HEK293T (cell line): Measurements from ENCODE around the gene DEPP1.

Experiments
- CTCF ChIA-PET: fragments of 350-600 bp; formaldehyde crosslinking; extraction: SDS; loops from one replicate; lab custom pipeline; 2021; ENCODE audit warnings: antibody characterized with exemption, inconsistent platforms; lab: Yijun Ruan, JAX
- POLR2A ChIA-PET: fragments of 350-600 bp; formaldehyde crosslinking; extraction: SDS; loops from one replicate; lab custom pipeline; 2020; ENCODE audit warnings: antibody characterized with exemption, inconsistent platforms; lab: Yijun Ruan, JAX
- DNase-seq: peaks from one replicate; pipeline ENCODE4 v3.0.0; 2012; ENCODE audit warnings: mixed read lengths; ENCODE audit errors: extremely low spot score
- ARNT ChIP-seq: fragments of 450-650 bp; IDR thresholded peaks from 2 replicates; pipeline ENCODE4 v1.6.1; 2017; ENCODE audit warnings: mild to moderate bottlenecking
- BHLHE40 ChIP-seq: fragments of 450-650 bp; IDR thresholded peaks from 2 replicates; pipeline ENCODE4 v1.6.1; 2016; ENCODE audit warnings: mild to moderate bottlenecking, moderate library complexity, borderline replicate concordance
- CTBP1 ChIP-seq: fragments of 450-650 bp; IDR thresholded peaks from 2 replicates; pipeline ENCODE4 v1.6.1; 2016; ENCODE audit warnings: borderline replicate concordance
- ELF4 ChIP-seq: fragments of 450-650 bp; IDR thresholded peaks from 2 replicates; pipeline ENCODE4 v1.6.1; 2017; ENCODE audit warnings: antibody characterized with exemption
- FOXA1 ChIP-seq: fragments of 450-650 bp; IDR thresholded peaks from 2 replicates; pipeline ENCODE4 v1.6.1; 2016; ENCODE audit warnings: mild to moderate bottlenecking
- FOXK2 ChIP-seq: fragments of 450-650 bp; IDR thresholded peaks from 2 replicates; pipeline ENCODE4 v1.6.1; 2016; ENCODE audit warnings: mild to moderate bottlenecking
- FOXM1 ChIP-seq: fragments of 450-650 bp; IDR thresholded peaks from 2 replicates; pipeline ENCODE4 v1.6.1; 2017; ENCODE audit warnings: mild to moderate bottlenecking, borderline replicate concordance
- HDGF ChIP-seq: fragments of 450-650 bp; IDR thresholded peaks from 2 replicates; pipeline ENCODE4 v1.6.1; 2017; ENCODE audit warnings: antibody characterized with exemption, borderline replicate concordance
- L3MBTL2 ChIP-seq: fragments of 450-650 bp; conservative IDR thresholded peaks from 2 replicates; pipeline ENCODE4 v1.6.1; 2016; ENCODE audit warnings: mild to moderate bottlenecking
- LEF1 ChIP-seq: fragments of 450-650 bp; IDR thresholded peaks from 2 replicates; pipeline ENCODE4 v1.6.1; 2017; ENCODE audit warnings: mild to moderate bottlenecking, borderline replicate concordance
- NFRKB ChIP-seq: fragments of 450-650 bp; IDR thresholded peaks from 2 replicates; pipeline ENCODE4 v1.6.1; 2016; ENCODE audit warnings: mild to moderate bottlenecking, moderate library complexity
- PKNOX1 ChIP-seq: fragments of 450-650 bp; IDR thresholded peaks from 2 replicates; pipeline ENCODE4 v1.6.1; 2016
- SP1 ChIP-seq: fragments of 450-650 bp; IDR thresholded peaks from 2 replicates; pipeline ENCODE4 v1.6.1; 2017
- SUZ12 ChIP-seq: fragments of 450-650 bp; IDR thresholded peaks from 2 replicates; pipeline ENCODE4 v1.6.1; 2016; ENCODE audit warnings: mild to moderate bottlenecking
- TARDBP ChIP-seq: fragments of 450-650 bp; IDR thresholded peaks from 2 replicates; pipeline ENCODE4 v1.6.1; 2016
- ZNF384 ChIP-seq: fragments of 450-650 bp; IDR thresholded peaks from 2 replicates; pipeline ENCODE4 v1.6.1; 2016

DEPP1 gene

GRCh38 chr10:44995581-44995913 is 16.9 kb upstream of the DEPP1 start:
- CTCF ChIA-PET = interaction anchor here (1.2 to 2.3 kb wide), 2 partner anchors 20 to 63 kb away, joined by 3 to 8 read pairs; no protein-coding TSS in a partner anchor
- DNase-seq = no peak
- POLR2A ChIA-PET = no interaction called here
- no peak for TF ChIP-seq FOXA1
- no peak for TF ChIP-seq NFRKB
- TF ChIP-seq L3MBTL2 = no peak
- no peak for TF ChIP-seq BHLHE40
- no peak for TF ChIP-seq TARDBP
- TF ChIP-seq SUZ12 = no peak

- POLR2A ChIA-PET = no interaction called here
Measured at GRCh38 chr10:44994752-44995530, 16.3 kb upstream of the DEPP1 start.

GRCh38 chr10:44993922-44994751 is 15.5 kb upstream of the DEPP1 start:
- ChIA-PET POLR2A (no interaction called here), CTCF (interaction anchor here (0.7 to 2.3 kb wide), 3 partner anchors 12 to 61 kb away, joined by 3 to 8 read pairs (median 3); no protein-coding TSS in a partner anchor)
- no peak for DNase-seq
- TF ChIP-seq ZNF384 = no peak
- no peak for TF ChIP-seq NFRKB

More at GRCh38 chr10:44994752-44995530, 16.3 kb upstream of the DEPP1 start:
- CTCF ChIA-PET = interaction anchor here (0.7 to 2.3 kb wide), 3 partner anchors 11 to 62 kb away, joined by 3 to 8 read pairs (median 3); no protein-coding TSS in a partner anchor
- no peak for DNase-seq
- TF ChIP-seq BHLHE40 = no peak
- TF ChIP-seq LEF1 = no peak
- no peak for TF ChIP-seq FOXM1
- no peak for TF ChIP-seq CTBP1
- TF ChIP-seq FOXK2 = no peak
- TF ChIP-seq HDGF = no peak
- TF ChIP-seq SP1 = no peak
- no peak for TF ChIP-seq ELF4

GRCh38 chr10:44993226-44993921 is 14.8 kb upstream of the DEPP1 start:
- POLR2A ChIA-PET = no interaction called here
- CTCF ChIA-PET = interaction anchor here (2.3 kb wide), 1 partner anchor 61 kb away, joined by 8 read pairs; no protein-coding TSS in a partner anchor
- no peak for DNase-seq
- TF ChIP-seq FOXM1 = no peak
- no peak for TF ChIP-seq TARDBP
- no peak for TF ChIP-seq ZNF384
- no peak for TF ChIP-seq SP1
- no peak for TF ChIP-seq CTBP1
- TF ChIP-seq LEF1 = no peak
- TF ChIP-seq ARNT = no peak
- TF ChIP-seq BHLHE40 = no peak
- TF ChIP-seq ELF4 = no peak
- no peak for TF ChIP-seq PKNOX1
- no peak for TF ChIP-seq NFRKB
- no peak for TF ChIP-seq L3MBTL2
- TF ChIP-seq FOXA1 = no peak
- TF ChIP-seq HDGF = no peak
- no peak for TF ChIP-seq FOXK2
- no peak for TF ChIP-seq SUZ12

GRCh38 chr10:44992732-44993225 is 14.2 kb upstream of the DEPP1 start:
- ChIA-PET CTCF (no interaction called here), POLR2A (no interaction called here)
- DNase-seq = no peak
- TF ChIP-seq FOXA1 (no peak), BHLHE40 (no peak), FOXK2 (no peak), CTBP1 (no peak), SP1 (no peak), HDGF (no peak), ARNT (no peak), PKNOX1 (no peak), TARDBP (no peak), SUZ12 (no peak), FOXM1 (no peak), ZNF384 (no peak), LEF1 (no peak)

- ChIA-PET CTCF (no interaction called here), POLR2A (no interaction called here)
- no peak for DNase-seq
- TF ChIP-seq L3MBTL2 = no peak
Measured at GRCh38 chr10:44992070-44992731, 13.6 kb upstream of the DEPP1 start.
